SK-MEL-5 (cell line): ENCODE results near the gene KRT6B. TPM values are rescaled to one million over a fixed set of nuclear protein-coding genes. Genes with fewer than 3 reads are reported as not detected.
"Not testable (repeated sequence)": the region's sequence is repeated elsewhere in the genome, so short reads cannot be mapped to it uniquely, and the experiment has no call there.

Experiments
- DNase-seq: peaks from one replicate; pipeline ENCODE4 v3.0.0-alpha.2; 2016; ENCODE audit warnings: low read depth, low spot score
- in situ Hi-C: cut with HindIII; loops from 2 replicates; pipeline ENCODE4 v1.10.0; 2016; ENCODE audit warnings: low sequenced_read_pairs, high pct_unique_total_duplicates, low pct_unique_long_range_greater_than_20kb
- total RNA-seq: library from RNA; depleted of rRNA; stranded (reverse); fragments of >200 nt; shearing (Covaris generic); gene quantifications from 2 replicates; pipeline ENCODE4 v1.2.3, GENCODE V29; 2014

KRT6B gene
- total RNA-seq, 1 experiment from 2014 or later, result not detected

DNA sequence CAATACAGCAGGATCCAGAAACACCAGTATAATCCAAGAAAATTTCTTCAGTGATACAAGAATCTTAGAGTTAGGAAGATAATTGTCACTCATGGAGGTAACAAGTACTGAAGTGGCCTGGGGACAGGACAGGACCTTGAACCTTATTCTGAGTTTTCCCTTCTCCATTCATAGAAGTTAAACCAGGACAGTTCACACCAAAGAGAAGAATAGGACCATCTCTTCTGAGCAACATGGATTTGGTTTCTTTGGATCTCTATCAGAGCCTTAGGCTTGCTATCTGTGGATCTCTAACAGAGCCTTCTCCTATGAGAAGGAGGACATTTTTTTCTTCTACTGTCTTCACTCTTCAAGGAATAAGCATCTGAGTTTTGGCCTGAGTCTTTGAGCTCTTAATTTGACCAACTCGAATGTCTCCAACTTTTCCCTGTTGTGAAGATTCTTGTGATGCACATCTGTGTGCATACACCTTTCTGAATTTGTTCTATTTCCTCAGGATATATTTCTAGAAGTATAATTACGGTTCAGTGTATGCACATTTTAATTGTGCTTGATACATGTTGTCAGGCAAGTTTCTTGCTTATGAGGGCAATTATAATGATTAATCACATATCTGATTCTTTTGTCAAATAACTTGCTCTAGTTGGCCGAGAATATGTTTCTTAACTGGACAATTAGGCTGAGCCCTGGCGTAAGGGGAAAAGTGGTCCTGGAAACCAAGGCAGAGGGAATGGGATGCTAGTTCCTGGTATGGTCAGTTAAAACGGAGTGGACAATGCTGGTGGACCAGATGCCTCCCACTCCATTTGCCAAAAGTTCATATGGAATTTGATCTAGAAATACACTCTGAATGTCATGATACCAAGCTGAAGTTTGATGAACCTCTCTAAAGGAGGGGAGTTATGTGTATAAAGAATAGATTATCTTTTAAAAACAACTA lies 34.5 kb upstream of the KRT6B start:
- in situ Hi-C loops, result no loop called here
- no peak for DNase-seq

DNA sequence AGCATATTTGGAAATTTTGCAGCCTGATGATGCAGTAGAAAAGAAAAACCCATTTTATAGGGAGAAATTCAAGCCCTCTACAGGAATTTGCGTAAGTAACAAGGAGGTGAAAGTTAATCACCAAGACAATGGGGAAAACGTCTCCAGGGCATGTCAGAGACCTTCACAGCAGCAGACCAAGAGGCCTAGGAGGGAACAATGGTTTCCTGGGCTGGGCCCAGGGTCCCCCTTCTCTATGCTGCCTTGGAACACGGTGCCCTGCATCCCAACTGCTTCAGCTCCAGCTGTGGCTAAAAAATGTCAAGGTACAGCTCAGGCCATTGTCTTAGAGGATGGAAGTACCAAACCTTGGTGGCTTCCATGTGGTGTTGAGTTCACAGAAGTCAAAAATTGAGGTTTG lies 28.1 kb upstream of the KRT6B start:
- no peak for DNase-seq
- in situ Hi-C loops, result no loop called here

DNA sequence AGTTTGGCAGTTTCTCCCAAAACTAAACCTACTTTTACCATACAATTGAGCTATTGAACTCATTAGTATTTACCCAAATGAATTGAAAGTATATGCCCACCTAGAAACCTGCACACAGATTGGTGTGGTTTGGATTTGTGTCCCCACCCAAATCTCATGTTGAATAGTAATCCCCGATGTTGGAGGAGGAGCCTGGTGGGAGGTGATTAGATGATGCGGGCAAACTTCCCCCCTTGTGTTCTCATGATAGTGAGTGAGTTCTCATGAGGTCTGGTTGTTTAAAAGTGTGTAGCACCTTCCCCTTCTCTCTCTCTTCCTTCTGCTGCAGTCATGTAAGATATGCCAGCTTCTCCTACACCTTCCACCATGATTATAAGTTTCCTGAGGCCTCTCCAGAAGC lies 25.7 kb upstream of the KRT6B start:
- in situ Hi-C loops, result no loop called here
- no peak for DNase-seq

DNA sequence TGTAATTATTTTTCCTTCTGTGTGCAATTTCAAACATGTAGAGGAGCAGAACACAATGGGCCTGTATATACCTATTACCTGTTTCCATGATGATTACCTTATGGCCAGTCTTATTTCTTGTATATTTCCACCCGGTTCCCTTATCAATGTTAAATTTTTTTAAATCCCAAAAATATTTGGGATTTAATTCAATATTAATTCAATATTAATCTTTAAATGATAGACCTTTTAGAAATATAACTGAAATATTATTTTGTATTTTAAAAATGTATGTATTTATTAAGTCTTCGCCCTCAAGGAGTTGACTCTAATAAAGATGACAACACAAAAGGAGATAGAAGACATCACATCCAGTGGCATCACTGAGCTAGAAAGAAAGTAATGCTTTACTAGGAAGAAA lies 22.3 kb upstream of the KRT6B start:
- in situ Hi-C loops, result no loop called here
- DNase-seq, result no peak

DNA sequence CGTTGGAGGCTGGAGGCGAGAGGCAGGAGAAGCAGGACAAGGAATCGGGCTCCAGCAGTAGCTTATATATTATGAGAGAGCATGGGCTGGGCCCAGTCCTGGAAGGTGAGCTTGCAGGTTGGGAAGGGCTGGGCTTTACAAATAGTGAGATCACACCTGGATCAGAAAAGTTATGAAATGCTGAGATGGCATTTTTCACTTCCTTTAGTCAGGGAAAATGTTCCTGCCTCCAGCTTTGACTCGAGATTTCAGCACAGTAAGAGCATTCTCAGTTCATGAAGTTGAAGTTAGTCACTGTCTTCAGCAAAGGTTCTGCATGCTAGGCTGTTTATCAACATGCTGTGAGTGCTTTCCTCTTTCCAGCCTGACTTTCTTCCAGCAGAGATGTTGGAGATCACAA lies 21.8 kb upstream of the KRT6B start, which contains the start of gene KRT6C:
TSS of gene KRT6C (minus strand) at position 38 of the 400 bp plus-strand sequence. CDS start 68 bp downstream, outside the sequence.
- in situ Hi-C loops, result no loop called here

DNA sequence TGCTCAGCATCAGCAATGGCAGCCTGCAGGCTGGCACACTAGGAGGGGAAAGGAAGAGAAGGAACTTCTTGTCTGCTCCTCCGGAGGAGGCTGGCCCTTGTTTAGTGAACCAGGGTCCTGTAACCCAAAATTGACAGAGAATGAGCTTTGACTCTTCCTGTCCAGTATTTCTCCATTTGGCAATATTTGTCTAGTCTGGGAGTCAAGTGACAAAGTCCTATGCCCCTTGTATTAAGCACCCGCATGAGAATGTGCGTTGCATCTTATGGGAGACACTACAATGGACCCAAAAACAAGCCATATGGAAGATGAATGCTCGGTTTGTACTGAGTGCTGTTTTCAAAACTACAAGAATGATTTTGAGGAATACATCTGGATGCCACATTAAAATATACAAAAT lies 17.9 kb upstream of the KRT6B start:
- in situ Hi-C loops, result no loop called here
- DNase-seq, result no peak

More for the DNA sequence above, 21.8 kb upstream of the KRT6B start, which contains the start of gene KRT6C:
- no peak for DNase-seq

DNA sequence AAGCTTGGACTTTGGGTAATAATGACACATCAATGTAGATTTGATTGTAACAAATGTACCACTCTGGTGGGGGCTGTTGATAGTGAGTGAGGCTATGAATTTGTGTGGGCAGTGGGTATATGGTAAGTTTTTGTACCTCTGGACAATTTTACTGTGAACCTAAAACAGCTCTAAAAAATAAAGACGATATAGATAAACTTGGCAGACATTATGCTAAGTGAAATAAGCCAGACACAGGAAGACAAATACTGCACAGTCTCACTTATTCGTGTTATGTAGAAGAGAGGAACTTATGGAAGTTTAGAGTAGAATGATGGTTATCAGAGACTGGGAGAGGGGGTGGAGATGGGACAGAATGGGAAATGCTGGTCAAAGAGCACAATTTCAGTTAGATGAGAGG lies 13.0 kb upstream of the KRT6B start:
- in situ Hi-C loops, result no loop called here
- no peak for DNase-seq

DNA sequence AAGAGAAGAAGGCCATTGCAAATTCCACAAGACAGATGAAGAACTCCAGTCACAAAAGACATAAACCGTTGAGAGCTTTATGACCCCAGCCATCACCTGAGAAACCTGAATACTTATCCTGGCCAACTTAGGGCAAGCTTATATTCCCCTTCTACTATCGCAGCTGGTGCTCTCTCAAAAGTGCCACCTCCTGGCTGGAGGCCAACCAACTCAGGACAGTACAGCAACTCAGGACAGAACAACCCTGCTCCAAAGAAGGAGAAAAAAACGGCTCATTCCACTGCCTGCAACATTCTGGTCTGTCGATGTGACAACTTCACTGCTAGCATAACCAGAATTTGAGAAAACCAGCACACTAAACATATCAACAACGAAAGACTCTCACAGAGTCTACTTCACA lies 9.7 kb upstream of the KRT6B start:
- in situ Hi-C loops, result no loop called here
- DNase-seq, result no peak

DNA sequence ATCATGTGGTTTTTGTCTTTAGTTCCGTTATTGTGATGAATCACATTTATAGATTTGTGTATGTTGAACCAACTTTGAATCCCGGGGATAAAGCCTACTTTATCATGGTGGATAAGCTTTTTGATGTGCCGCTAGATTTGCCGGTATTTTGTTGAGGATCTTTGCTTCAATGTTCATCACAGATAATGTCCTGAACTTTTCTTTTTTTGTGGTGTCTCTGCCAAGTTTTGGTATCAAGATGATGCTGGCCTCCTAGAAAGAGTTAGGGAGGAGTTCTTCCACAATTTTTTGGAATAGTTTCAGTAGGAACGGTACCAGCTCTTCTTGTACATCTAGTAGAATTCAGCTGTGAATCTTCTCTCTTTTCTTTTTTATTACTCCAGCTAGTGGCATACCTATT lies 6.9 kb upstream of the KRT6B start:
- in situ Hi-C loops, result no loop called here
- DNase-seq, result no peak

DNA sequence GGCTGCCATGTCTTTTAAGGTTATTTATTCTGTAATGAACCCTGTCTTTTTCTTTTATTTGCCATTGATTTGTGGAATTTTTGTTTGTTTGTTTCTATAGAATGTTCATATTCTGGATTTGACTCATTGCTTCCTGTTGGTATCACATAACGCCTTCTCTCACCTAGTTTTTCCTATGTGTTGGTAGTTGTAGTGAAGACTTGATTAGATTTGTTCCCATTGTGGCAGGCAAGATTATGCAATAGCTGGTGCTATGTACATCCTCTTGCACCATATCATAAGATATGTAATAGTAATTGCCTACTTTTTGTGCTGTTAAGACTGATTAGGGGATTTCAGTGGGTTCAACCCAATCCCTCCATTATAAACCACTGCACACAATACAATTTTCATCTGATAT lies 3.9 kb upstream of the KRT6B start:
- in situ Hi-C loops, result no loop called here
- DNase-seq, result no peak

DNA sequence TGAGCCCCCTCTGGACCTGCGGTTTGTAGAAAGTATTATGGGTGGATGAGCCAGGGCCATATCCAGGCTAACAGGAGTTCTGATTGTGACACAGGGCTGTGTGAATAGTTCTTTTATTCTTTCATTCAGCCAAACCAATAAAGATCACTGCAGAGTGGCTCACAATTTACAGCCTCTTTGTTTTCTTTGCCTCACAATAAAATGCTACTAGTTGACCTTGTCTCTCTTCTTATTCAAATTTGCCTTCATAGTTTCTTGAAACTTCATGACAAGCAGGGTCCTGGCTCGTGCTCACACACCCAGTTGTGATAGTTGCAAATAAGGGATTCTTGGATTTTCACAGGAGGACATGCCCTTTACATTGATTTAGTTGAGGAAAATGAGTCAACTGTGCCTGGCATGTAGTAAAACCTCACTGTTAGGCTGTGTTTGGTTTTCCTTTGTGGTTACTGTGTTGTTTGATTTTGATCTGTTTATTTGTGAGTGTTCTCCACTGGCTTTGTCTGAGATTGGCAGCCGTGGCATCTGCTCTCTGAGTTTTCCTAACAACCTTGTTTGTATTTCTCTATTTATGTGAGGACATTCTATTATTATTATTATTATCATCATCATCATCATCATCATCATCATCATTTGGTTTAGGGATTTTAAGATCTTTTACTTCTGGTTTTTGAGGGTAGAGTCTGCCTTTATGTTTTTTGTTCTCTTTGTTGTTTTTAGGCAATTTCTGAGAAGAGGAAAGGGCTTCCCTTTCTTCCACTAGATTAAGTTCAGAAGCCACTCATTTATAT lies 2.7 kb upstream of the KRT6B start:
- in situ Hi-C loops, result no loop called here
- peak; percentile 82 for DNase-seq

DNA sequence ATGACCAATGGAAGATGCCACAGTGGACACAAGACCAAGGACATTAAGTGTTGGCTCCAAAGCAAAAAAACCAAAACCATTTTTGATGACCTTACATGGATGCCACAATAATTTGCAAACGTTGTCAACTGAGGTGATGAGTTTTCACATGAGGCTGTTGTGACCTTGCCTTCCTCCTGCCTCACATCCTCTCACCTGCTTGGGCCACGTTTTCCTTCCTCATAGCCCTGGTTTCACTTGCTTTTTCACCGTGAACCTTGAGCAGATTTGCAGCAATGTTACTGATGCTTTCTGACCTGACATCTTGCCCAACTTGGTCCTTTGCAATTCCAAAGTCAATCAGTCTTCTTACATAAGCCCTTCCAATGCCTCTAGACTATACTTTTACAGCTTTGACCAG lies 3.7 kb downstream of the KRT6B start:
- in situ Hi-C loops, result no loop called here
- DNase-seq, result no peak

DNA sequence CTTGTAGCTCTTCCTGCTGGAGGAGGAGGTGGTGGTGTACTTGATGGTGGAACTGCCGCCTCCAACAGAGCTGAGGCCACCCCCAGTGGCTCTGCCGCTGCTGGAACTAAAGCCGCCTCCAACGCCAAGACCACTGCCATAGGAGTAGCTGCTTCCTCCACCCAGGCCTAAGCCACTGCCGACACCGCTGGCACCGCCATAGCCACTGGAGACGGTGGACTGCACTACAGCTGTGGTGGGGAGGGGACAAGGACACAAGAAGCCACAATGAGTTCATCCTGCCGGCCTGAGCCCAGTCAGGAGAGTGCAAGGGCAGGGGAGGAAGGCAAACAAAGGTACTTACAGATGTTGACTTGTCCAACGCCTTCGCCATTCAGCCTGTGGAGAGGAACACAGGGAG lies 4.8 kb downstream of the KRT6B start:
- in situ Hi-C loops, result not testable (repeated sequence)

DNA sequence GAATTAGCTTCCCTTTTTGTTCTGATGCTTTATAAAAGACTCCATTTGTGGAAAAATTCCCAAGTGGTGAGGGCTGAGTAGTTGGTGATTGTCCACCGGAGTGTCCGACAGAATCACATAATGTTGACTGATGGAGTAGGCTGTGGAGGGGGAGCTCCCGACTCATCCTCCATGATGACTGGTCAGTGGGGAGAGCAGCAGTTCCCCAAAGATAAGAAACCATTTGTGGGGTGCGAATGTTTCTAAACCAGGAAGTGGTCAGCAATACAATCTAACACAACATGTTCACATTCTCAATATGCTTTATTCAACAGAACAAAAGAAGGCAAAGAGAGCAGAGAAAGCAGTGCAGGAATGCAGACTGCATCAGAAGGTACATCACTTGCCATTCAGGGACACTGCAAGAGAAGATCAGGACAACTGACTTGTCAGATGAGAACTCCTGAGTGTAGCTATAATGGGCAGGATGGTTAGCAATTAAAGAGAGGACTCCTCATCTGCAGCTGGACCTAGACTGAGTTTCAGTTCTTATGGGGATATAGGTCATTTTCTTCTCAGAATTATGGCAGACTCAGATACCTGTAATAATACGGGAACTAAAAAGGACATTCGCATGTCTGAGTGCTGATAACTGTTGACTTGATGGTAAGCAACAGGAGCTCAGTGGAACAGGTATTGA lies 5.4 kb downstream of the KRT6B start:
- in situ Hi-C loops, result no loop called here

More for the DNA sequence above, 4.8 kb downstream of the KRT6B start:
- not testable (repeated sequence) for DNase-seq

DNA sequence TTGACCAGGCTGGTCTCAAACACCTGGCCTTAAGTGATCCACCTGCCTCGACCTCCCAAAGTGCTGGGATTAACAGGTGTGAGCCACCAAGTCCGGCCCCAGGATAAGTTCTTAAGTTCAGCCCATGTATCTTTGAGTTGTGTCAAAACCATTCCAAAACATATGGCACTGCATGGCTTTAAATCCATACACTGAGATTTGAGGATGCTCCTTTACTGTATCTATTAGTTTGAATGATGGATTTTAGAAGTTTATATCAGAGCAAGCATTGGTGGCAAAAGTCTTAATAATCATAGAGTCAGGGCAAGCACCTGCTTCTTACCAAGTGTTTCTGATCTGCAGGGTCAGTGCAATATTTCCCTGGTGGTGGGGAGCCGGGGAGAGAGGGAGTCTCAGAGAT lies 6.1 kb downstream of the KRT6B start:
- in situ Hi-C loops, result no loop called here
- DNase-seq, result no peak

More for the DNA sequence above, 5.4 kb downstream of the KRT6B start:
- no peak for DNase-seq

DNA sequence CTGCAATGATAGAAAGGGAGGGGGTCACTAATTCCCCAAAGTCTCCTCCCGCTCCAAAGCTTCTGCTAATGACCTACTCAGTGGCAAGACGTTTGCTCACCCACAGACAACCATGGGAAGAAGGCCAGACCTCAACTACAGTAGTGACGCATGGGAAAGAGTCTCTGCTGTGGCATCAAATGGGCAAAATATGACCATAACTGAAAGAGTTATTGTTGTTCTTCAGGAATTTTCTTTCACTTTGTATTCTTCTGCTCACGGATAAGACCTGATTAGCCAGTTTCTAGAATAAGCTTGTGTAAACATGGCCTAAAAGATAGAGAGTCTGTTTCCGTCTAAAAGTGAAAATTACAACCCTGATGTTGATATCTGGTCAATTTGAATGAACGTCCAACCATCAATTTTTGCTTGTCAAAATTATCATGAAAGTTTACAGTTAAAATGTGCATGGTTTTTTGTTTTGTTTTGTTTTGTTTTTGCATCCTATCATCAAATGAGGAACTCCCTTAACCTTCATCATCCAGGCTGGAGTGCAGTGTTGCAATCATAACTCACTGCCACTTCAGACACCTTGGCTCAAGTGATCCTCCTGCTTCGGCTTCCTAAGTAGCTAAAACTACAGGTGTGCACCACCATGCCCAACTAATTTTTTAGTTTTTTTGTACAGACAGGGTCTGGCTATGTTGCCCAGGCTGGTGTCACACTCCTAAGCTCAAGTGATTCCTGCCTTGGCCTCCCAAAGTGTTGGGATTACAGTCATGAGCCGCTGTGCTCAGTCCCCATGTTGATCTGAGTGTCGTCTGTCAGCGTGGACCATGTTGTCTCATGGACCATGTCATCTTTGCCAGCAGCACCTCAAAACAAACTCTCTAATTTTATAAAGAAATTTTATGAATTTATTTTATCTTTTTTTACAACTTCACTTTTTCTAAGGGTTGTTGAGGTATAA lies 7.0 kb downstream of the KRT6B start:
- in situ Hi-C loops, result no loop called here
- DNase-seq, result no peak

DNA sequence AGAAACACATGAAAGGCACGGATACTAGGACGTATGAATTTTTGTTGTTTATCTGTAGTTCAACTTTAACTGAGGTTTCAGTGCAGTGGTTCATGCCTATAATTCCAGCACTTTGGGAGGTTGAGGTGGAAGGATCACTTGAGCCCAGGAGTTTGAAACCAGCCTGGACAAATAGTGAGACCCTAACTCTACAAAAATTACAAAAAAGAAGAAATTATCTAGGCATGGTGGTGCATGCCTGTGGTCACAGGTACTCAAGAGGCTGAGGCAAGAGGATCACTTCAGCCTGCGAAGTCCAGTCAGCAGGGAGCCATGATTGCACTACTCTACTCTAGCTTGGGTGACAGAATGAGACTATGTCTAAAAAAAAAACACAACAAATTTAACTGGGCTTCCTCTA lies 8.0 kb downstream of the KRT6B start:
- in situ Hi-C loops, result no loop called here
- no peak for DNase-seq
